ENCODE results near the gene EFEMP1.

GRCh38 chr2:55957142-55957541 lies 33.6 kb upstream of the EFEMP1 start:
- TF ChIP-seq POLR2AphosphoS5 (IDR thresholded peaks at IDR 0.05; ENCODE audit: low read depth, low read length), result no peak
- no peak for TF ChIP-seq ZBTB33 (IDR thresholded peaks at IDR 0.05; ENCODE audit: extremely low read depth, insufficient replicate concordance, low read length)
- no peak for TF ChIP-seq REST (IDR thresholded peaks at IDR 0.05; ENCODE audit: low read depth)
- no peak for TF ChIP-seq TCF7L2 (IDR thresholded peaks at IDR 0.05; ENCODE audit: borderline replicate concordance, extremely low read depth, insufficient read depth, insufficient read length)
- no peak for TF ChIP-seq EZH2 (IDR thresholded peaks at IDR 0.05)
- TF ChIP-seq CTCF (IDR thresholded peaks at IDR 0.05 in 2 of 3, conservative IDR thresholded peaks at IDR 0.05 in 1 of 3; ENCODE audit: borderline replicate concordance in 1 of 3, insufficient read depth in 1 of 3, low read depth in 2 of 3, low read length in 2 of 3), result no peak
- no peak for TF ChIP-seq POLR2A (IDR thresholded peaks at IDR 0.05; ENCODE audit: borderline replicate concordance, extremely low read depth, insufficient read depth, insufficient read length)
